NCI-H446 treated with DMSO at 0.1 percent for 48 hours (cell line): ENCODE measurements around the gene SLC36A4.
A peak's percentile ranks its signal among the peaks of the same experiment; 100 is the strongest.
"Not testable (repeated sequence)": the region's sequence is repeated elsewhere in the genome, so short reads cannot be mapped to it uniquely, and the experiment has no call there.

Experiments
- DNase-seq: peaks from one replicate; lab custom pipeline; 2025; lab: John Stamatoyannopoulos, UW

The SLC36A4 gene

GRCh38 chr11:93197380-93198214 is at the start of gene SLC36A4:
Gene SLC36A4 (minus strand): TSS chr11:93197991. CDS start chr11:93197832, 159 bp downstream.
- peak; percentile 84 for DNase-seq

- DNase-seq = not testable (repeated sequence)
Measured at GRCh38 chr11:93246790-93247189, 49.0 kb upstream of the SLC36A4 start.

- no peak for DNase-seq
Measured at GRCh38 chr11:93244018-93244417, 46.2 kb upstream of the SLC36A4 start.

- no peak for DNase-seq
Measured at GRCh38 chr11:93239966-93240365, 42.2 kb upstream of the SLC36A4 start.

- DNase-seq = no peak
Measured at GRCh38 chr11:93238956-93239355, 41.2 kb upstream of the SLC36A4 start.

- peak; percentile 27 for DNase-seq
Measured at GRCh38 chr11:93236741-93237675, 39.2 kb upstream of the SLC36A4 start.

GRCh38 chr11:93234602-93235207 is 36.9 kb upstream of the SLC36A4 start:
- peak; percentile 50 for DNase-seq

GRCh38 chr11:93229876-93230275 is 32.1 kb upstream of the SLC36A4 start:
- no peak for DNase-seq

GRCh38 chr11:93225662-93226061 is 27.9 kb upstream of the SLC36A4 start:
- DNase-seq = peak; percentile 70

- no peak for DNase-seq
Measured at GRCh38 chr11:93221539-93221938, 23.7 kb upstream of the SLC36A4 start.

- DNase-seq = no peak
Measured at GRCh38 chr11:93220078-93220477, 22.3 kb upstream of the SLC36A4 start.

GRCh38 chr11:93219440-93219839 is 21.6 kb upstream of the SLC36A4 start:
- DNase-seq = no peak

- DNase-seq = no peak
Measured at GRCh38 chr11:93216511-93217101, 18.8 kb upstream of the SLC36A4 start.

GRCh38 chr11:93213622-93214021 is 15.8 kb upstream of the SLC36A4 start:
- DNase-seq = no peak

GRCh38 chr11:93212094-93212493 is 14.3 kb upstream of the SLC36A4 start:
- no peak for DNase-seq

- DNase-seq = no peak
Measured at GRCh38 chr11:93209466-93209865, 11.7 kb upstream of the SLC36A4 start.

GRCh38 chr11:93208663-93209270 is 11.0 kb upstream of the SLC36A4 start:
- no peak for DNase-seq

GRCh38 chr11:93199616-93200015 is 1.8 kb upstream of the SLC36A4 start:
- no peak for DNase-seq

- no peak for DNase-seq
Measured at GRCh38 chr11:93198215-93198845, 539 bp upstream of the SLC36A4 start.

- DNase-seq = no peak
Measured at GRCh38 chr11:93196816-93197379, 893 bp downstream of the SLC36A4 start.
